Activated T-cell treated with anti-CD3 and anti-CD28 coated beads for 24 hours (primary cell): ENCODE results near the gene PALLD.

Experiments used
- DNase-seq: peaks from one replicate; pipeline ENCODE4 v3.0.0-alpha.2; 2020; ENCODE audit warnings: low read depth

PALLD gene

DNA sequence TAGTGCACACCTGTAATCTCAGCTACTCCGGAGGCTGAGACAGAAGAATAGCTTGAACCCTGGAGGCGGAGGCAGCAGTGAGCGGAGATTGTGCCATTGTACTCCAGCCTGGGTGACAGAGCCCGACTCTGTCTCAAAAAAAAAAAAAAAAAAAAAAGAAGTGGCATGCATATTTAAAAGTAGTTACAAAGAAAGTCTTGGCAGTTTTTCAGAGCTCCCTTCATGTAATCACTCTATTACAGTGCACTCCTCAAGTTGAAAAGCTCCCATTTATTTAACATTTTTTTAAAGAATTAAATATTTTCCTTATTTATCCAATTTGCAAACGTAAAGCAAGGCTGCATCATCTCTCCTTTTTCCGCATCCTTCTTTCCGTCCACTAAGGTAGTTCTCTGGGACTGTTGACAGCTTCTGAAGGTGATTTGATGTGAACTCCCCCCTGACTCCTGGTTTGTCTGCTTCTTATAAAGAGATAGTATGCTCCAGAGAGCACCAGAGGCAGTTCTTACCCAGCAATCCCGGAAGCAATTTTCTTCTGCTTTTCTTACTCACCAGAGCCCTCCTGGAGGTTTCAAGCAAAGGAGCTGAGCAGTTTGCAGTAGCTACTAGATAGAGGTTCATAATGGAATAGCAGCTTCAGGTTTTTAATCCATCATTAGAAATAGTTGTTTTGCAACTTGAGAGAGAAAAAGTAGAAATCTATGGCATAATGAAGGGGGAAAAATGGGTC is 151.0 kb downstream of the PALLD start:
- no peak for DNase-seq

- DNase-seq: no peak
Observed at GRCh38 chr4:168648494-168648893, 151.6 kb downstream of the PALLD start.

DNA sequence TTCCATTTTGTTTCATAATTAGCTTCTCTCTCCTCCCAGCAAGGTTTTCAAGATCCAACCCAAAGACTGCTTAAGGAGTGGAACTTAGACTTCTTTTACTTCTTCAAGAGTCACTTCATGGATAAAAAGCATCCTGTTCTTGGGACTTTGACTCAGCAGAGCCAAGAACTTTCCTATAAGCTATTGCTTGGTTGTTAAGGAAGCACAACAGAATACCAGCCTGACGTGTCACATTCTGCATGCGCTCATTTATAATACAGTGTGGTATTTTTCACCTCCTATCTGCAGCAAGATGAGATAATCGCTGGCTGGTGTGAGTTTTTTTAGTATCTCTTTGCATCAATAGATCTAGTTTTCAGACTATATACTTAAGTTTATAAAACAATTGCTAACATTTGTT is 152.1 kb downstream of the PALLD start:
- DNase-seq: no peak

GRCh38 chr4:168651374-168651773 is 154.5 kb downstream of the PALLD start:
- no peak for DNase-seq

DNA sequence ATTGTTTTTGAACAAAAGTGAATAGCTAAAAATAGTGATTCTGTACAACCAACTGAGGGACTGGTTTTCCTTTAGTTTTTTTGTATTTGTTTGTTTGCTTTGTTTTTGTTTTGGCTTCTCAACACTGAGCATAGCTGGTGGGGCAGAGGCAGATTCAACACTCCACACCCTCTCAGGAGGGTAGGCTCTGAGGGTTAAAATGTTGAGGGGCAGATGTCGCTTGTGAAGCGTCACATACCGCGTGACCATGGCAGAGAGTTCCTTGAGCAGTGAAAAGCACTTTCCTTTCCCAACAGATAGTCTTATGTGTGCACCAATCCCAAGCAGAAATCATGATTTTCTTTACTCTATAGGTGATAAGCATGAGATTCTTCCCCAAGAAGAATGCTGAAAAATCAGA is 155.0 kb downstream of the PALLD start:
- DNase-seq: no peak

GRCh38 chr4:168652755-168653154 is 155.9 kb downstream of the PALLD start:
- DNase-seq: no peak

- no peak for DNase-seq
Observed at GRCh38 chr4:168654104-168654847, 157.4 kb downstream of the PALLD start.

GRCh38 chr4:168654848-168655174 is 158.0 kb downstream of the PALLD start:
- no peak for DNase-seq

DNA sequence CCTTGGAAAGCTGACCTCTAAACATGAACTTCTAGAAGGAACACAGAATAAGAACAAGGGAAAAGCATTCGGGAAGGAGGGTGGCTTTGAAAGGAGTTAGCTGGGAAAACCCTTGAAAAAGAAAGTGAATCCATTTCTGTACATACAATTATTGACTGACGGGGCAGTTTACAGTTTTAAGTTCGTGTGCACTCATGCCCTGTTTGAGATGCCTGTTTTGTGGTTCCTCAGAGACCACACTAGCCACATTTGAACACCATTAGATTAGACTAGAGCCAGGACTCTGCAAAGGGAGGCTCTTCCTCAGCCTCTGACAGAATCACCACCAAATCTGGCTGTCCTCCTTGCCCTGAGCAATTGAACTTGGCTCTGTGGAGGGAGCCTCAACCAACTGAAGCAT is 158.3 kb downstream of the PALLD start:
- DNase-seq: no peak

- DNase-seq: no peak
Observed at GRCh38 chr4:168656055-168656660, 159.3 kb downstream of the PALLD start.

DNA sequence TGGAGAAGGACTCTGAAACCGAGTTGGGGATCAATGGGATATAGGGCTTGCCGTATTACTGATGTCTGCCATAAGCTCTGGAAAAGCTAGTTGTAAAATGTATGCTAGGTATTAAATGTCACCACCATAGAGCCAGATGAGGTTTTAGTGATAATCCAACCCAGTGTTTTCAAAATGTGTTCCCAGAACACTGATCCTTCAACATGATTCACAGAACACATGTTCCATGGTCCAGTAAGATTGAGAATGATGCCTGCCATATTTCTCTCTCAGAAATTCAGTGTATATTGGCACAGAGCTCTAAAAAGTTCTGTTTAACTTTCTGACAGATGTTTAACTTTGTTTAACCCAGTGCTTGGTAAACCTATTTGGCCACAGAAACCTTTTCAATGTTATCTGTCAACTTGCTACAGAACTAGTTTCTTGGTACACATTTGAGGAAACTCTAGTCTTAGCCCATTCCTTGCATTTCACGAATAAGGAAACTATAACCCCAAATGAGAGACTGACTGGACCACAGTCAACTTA is 160.2 kb downstream of the PALLD start:
- DNase-seq: no peak

DNA sequence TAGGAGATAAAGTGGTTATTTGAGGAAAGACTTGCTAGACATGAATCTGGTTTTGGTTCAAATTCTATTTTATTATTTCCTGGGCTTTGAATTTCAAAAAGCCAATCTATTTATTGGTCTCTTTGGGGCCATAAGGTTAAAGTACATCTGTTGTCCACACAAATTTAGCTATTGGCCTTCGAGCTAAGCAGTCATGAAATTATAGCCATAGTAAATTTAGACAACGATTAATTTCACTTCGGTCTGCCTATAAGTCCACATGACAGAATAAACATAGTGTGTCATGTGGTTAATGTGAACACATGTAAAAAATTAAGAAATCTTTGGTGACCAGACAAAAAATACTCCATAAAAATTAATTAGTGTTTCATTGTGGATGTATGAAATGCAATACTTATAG is 161.9 kb downstream of the PALLD start:
- no peak for DNase-seq

- DNase-seq: no peak
Observed at GRCh38 chr4:168659741-168660465, 163.1 kb downstream of the PALLD start.

DNA sequence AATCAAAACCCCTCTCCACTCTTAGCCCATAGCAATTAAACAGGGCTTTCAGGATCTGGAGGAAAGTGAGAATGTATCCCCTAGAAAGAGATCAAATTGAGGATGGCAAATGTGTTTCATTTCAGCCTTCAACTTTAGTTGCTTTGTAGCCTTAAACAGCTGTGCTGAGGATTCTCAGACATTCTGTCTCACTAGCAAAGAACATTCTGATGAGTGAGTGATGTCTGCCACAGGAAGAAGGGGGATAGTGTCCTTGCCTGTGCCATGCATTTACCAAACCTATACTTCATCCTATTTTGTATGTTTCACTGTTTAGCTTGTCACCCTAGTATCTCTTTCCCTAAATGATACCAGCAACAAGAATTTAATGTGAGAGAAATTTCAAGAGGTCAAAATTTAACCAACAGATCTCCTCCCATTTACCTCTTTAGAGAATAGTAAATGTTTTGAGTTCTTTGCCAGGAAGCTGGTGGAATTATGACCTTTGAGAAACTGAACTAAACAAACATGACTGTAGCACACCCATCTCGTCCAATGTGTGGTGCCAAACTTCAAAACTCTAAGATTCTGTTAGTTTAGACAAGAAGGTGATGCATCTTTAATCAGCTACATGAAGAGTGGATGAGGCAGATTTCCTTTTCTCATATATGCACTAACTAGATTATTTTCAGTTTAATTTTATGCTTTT is 165.6 kb downstream of the PALLD start:
- DNase-seq: no peak

GRCh38 chr4:168664242-168664891 is 167.5 kb downstream of the PALLD start:
- no peak for DNase-seq

- no peak for DNase-seq
Observed at GRCh38 chr4:168666531-168666930, 169.7 kb downstream of the PALLD start.

DNA sequence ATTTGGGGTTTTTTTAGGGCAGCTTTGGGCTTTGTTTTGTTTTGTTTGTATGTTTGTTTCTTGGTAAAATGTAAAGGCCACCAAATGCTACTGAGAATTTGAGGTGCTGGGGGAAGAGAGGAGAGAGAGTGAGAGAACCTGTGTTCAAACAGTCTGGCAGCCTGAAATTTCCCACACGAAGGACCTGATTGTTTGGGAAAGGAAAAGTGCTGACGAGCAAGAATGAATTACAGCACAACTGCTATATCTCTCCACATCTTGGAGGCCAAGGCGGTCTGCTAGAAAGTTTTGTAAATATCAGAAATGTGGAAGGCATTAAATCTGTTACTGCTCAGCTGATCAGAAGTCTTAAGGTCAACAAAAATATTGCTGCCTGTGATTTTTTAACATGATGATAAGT is 170.5 kb downstream of the PALLD start:
- no peak for DNase-seq

DNA sequence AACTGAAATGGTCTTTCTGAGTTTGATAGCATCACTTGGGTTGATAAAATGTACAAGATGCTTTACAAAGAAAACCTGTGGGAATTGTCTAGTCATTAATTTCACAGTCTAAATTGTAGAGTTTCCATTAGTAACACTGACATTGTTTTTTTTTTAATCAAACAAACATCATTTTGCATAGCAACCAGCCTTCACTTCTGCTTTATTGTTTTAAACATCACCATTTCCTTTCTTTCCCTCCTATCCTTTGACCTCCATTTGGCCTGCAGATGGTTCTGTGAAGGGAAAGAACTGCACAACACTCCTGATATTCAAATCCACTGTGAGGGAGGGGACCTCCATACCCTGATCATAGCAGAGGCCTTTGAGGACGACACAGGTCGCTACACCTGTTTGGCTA is 171.1 kb downstream of the PALLD start:
- no peak for DNase-seq

GRCh38 chr4:168673476-168673875 is 176.6 kb downstream of the PALLD start:
- no peak for DNase-seq

GRCh38 chr4:168674077-168674747 is 177.4 kb downstream of the PALLD start:
- DNase-seq: no peak

DNA sequence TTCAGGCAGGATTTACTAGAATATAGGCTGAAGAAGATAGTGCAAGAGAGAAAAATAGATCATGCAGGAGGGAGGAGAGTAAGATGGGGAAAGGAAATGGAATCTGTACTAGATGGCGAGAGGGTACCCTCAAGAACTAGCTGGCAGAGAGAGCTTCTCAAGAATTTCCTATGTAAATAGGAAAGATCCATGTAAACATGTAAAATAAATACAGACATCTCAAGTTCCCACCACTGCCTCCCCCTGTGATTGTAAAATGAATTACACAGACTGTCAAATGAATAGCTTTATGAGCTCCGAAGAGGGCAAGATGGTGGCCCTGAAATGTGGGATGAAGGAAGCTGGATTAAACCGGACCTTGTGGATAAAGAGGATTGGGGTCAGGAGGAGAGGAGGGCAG is 178.0 kb downstream of the PALLD start:
- DNase-seq: no peak
